Bone marrow (tissue), 2 donors: ENCODE data around the gene MPHOSPH8.
"Not testable (repeated sequence)": the region's sequence is repeated elsewhere in the genome, so short reads cannot be mapped to it uniquely, and the experiment has no call there.

Experiments used
- DNase-seq, 2 donors: peaks; one replicate each; lab custom pipeline; 2025; lab: John Stamatoyannopoulos, UW

MPHOSPH8 gene

DNA sequence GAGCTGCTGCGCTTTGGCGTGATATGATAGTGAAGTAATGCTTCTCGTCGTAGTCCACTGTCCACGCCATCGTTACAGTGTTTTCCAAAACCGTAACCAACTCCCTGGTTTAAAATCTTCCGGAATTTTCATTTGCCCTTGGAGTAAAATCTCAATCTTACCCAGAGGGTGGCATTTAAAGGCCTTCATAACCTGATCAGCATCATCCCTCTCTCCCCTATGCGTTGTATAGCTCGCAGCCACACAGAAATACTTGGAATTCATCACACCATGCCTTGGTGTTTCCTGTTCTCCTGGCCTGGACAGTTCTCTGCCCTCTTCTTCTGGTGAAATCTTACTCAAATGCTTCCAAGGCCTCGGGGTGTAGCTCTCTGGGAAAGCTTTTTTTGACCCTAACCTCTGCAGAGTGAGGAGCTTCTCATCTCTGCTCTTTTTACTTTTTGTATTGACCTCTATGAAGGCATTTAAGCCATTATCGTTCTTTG lies 839 bp downstream of the MPHOSPH8 start:
- no peak for DNase-seq

DNA sequence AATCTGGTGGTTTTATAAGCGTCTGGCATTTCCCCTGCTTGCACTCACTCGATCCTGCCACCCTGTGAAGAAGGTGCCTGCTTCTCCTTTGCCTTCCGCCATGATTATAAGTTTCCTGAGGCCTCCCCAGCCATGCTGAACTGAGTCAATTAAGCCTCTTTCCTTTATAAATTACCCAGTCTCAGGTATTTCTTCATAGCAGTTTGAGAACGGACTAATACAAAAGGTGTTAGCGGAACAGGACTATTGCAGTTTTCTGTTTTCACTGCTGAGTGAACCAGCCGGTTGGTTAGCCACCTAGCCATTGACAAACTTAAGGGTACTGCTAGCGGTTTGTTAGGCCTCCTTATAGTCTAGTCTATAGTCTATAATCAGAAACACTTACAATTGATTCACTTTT lies 2.5 kb downstream of the MPHOSPH8 start:
- DNase-seq, result not testable (repeated sequence)

DNA sequence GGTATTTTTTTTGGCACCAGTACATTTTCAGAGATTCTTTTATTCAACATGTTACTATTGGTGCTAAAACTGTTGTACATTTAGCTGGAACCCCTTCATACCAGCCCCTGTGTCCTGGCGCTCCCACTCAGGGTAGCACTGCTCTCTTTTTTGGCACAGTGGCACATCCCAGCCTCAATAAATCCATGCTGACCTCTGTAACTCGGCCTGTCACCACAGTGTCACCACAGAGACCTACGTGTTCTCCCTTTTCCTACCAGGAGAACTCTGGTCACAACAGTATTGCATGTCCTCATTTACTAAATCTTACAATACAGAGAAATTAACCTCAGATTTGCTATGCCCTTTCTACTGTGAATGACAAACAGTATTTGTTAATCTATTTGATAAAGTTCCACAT lies 10.2 kb downstream of the MPHOSPH8 start:
- no peak for DNase-seq

DNA sequence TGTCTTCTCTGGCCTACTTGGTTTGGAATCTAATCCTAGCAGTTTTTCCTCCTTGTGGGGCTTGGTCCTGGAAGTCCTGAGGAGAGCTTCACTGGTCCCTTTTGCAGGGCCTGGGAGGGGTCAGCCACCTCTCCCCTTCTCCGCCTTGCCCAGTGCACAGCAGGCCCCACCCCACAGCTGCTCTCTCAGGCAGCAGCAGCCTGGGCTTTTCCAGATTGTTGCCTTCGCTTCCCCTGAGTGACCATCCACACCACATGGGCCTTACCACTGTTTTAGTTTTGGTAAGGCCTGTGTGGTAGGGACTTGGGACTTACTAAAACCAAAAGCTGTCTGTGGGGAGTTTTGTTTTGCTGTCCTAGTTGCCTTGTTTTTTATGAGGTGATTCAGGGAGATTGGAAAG lies 11.5 kb downstream of the MPHOSPH8 start:
- DNase-seq, result no peak

DNA sequence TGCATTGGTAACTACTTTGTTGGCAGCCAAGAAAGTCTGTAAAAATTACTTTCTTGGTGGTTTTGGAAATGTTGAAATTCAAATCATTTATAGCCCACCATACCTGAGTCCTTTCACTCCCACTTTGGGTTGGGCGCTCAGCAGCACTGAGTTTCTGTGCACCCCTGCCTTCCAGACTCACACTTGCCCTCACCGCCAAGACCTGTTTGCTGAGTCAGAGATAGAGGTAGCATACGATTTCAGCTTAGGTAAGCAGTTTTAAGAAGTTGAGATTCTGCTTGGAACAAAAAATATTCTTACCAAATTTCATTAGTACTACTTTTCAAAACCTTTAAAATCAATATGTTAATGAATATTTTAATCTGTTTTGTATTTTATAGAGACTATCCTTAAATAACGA lies 12.6 kb downstream of the MPHOSPH8 start:
- no peak for DNase-seq

DNA sequence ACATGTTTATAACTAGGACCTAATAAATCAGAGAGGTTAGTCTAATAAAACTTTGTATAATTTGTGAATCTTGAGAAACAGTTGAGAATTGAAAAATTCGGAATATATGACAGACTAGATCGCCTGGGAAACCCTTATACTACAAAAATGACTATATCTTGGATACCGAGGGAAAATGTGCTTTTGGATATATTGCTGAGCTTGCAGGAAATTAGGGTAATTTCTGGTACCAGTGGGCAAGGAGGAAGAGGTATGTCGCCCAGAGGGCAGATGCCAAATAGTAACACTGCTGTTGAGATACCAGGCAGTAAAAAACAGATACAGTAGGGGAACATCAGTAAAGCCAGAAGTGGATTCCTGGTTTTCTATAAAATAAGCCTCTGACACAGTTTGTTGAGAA lies 17.3 kb downstream of the MPHOSPH8 start:
- no peak for DNase-seq

DNA sequence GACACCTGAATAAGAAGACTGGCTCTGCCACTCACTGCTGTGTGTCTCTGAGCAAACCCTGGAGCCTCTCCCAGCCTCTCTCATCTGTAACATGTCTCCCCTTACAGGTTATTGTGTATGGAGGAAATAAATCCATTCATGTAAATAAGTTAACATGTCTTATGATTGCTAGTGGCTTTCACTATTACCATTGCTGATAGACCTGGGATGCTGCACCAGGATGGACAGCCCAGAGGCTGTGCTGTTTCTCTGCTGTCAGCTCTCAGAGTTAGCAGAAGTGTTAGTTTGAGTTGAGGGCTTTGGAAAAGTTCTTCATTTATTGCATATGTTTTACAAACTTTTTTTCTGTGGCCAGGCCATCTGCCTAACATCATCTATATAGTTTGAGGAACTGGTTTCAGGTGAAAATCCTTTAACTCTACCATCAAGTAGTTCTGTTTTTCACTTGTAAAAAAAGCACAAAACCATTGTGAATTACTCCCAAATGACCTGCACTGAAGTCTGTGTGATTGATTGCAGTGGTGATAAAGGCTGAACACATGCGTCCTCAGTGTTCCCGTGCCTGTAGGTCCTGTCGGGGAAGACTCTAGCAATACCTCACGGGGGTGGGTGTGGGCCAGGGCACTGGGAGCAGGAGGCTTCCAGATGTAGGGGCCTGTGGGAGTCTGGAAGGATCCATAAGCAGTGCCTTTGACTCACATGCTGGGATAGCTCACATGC lies 24.6 kb downstream of the MPHOSPH8 start:
- DNase-seq, result no peak

DNA sequence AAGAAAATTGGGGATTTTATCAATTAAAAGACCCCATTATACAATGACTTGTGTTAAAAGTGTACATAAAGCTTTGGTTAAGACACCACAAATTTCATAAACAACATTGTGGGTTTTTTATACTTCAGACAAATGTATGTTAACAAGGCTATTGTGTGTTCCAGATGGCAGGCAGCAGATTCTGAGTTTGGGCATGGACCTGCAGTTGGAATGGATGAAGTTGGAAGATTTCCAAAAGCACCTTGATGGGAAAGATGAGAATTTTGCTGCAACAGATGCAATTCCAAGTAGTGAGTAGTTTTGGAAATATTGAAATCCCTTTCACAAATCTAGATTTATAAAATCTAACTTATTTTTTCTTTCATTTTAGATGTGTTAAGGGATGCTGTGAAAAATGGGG lies 25.4 kb downstream of the MPHOSPH8 start:
- no peak for DNase-seq

DNA sequence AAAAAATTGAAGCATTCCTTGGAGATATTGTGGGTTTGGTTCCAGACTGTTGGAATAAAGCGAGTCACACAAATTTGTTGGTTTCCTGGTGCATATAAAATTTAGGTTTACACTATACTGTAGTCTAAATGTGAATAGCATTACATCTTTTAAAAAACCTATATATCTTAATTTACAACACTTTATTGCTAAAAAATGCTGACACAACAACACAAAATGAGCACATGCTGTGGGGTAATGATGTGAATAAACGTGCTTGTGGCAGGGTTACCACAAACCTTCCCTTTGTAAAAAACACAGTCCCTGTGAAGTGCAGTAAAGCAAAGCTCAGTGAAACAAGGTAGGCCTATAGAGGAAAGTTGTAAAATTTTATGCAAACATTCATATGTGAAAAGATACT lies 27.7 kb downstream of the MPHOSPH8 start:
- DNase-seq, result no peak

DNA sequence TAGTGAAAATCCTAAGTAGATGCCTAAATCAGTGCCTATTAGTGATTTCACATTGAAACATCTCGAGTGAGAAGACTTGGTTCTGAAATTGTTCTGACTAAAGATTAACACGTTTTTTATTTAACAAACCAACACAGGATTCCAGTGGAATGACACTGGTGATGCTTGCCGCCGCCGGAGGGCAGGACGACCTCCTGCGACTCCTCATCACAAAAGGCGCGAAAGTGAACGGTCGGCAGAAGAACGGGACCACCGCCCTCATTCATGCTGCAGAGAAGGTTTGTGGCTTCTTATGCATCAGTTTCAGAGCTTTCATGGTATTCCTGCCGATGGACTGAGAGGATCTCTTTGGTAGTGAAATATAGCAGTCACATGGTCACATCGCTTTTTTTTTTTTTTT lies 28.1 kb downstream of the MPHOSPH8 start:
- DNase-seq, result no peak

DNA sequence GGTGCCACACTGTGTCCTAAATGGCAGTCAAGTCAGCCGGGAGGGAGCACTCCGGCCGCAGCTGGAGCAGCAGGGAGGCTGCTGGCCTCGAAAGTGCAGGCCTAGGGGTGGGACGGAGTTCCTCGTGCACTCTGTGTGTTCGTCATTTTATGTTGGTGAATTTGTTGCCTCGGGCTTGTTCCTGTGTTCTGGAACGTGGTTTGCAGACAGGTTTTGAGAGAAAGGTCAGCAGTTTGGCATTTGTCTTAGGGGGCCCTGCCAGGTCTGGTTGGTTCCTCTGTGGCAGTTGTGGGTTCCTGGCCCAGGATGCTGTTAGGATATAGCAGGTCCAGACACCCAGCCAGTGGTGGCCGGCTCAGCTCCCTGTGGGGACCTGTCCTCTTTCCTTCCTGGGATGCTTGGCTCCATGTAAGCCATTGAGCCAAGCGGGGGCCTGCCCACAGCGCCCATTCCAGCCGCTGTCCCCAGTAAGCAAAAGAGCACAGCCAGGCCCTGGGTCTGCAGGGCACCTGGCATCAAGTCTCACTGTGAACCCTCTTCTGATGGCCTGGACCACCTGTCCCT lies 30.0 kb downstream of the MPHOSPH8 start:
- no peak for DNase-seq

DNA sequence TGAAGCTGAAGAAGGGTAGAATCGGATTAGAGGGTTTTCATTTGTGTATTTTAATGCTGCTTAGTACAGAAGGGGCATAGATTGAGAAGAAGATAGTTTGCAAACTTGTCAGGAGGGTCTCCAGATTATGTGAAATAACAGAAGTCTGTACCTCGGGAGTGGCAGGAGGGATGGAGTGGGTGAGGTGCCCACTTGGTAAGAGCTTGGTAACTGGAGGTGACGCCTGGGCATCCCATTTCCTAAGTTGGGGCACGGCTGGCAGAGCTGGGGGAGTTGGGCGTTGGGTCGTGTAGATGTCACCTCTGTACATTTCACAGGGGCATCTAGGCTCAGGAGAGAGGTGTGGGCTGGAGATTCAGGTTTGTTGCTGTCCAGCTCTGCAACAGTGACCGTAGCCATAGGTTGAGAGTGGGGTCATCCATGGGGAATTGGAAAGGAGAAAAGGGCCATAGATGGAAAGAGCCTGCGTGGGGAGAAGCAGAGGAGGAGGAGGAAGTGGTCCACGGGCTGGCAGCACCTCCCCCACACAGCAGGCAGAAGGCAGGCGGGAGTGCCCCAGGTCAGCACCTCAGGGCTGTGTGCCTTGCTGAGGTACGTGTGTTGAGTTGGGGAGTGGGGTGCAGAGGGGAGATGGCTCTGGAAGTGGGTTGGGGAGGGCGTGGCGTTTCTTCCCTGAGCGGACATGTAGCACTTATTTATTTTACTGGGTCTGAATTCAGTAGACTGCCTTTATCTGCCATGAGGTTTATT lies 31.2 kb downstream of the MPHOSPH8 start:
- DNase-seq, result no peak

DNA sequence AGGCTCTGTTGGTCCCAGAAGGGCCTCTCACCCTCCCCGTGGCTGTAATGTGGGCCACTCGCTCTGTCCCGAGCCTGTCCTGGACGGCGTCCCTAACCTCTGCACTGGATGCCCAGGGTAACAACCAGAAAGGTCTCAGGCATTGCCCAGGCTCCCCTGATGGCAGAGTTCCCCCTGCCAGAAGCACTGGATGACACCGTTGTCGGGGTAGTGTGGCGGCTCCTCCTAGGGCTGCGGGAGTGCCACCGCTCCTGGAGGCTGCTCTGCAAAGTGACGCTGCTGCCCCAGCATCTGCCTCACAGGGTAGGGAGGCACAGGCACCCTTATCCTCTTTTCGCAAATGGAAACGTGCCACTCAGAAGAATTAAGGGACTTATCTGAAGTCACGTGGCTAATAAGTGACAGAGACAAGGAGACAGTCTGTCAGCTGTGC lies 32.0 kb downstream of the MPHOSPH8 start:
- no peak for DNase-seq

DNA sequence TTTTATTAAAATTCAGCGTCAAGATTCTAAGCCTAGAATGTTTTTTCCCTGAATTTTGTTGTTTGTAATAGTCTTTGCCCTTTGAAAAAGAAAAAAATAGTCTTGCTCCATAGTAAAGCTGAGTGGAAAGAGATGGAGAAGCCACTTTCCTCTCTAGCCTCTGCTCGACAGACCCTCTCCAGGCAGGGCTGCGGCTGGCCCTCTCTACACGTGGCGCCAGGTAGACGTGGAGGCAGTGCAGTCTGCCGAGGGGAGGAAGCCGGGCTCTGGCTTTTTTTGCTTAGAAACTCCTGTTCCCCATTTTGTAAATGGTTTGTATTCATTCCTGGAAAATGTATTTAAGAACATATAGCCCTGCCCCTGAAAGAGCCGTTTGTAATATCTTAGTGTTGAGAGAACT lies 35.3 kb downstream of the MPHOSPH8 start:
- DNase-seq, result no peak

DNA sequence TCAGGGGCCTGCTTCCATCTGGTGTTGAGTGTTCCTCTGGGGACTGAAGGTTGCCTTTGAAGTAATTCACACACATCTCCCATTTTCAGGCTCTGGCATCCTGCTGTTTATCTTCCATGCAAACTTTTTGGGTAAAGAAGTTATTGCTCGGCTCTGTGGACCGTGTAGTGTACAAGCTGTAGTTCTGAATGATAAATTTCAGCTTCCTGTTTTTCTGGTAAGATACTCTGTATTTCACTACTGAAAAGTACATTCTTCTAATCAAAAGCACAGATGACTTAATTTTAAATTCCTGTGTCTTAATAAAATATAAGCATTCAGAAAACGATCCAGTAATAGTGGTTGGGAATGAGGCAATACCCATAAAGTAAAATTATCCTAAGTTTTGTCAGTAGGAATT lies 36.7 kb downstream of the MPHOSPH8 start:
- DNase-seq, result no peak

DNA sequence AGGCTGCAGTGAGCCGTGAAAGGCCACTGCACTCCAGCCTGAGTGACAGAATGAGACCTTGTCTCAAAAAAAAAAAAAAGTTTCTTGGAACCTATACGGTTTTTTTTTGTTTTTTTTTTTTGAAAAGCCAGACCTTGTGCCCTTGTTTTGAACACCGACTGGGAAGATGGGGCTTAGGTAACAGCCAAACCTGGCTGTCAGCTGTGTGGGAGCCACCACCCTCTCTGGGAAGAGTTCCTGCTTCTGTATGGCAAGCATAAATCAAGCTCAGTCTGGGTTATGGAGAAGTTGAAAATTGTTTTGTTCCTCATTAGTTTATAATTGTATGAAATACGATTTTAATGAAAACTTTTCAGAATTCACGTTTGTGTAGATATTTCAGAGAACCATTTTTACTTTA lies 39.5 kb downstream of the MPHOSPH8 start:
- no peak for DNase-seq

DNA sequence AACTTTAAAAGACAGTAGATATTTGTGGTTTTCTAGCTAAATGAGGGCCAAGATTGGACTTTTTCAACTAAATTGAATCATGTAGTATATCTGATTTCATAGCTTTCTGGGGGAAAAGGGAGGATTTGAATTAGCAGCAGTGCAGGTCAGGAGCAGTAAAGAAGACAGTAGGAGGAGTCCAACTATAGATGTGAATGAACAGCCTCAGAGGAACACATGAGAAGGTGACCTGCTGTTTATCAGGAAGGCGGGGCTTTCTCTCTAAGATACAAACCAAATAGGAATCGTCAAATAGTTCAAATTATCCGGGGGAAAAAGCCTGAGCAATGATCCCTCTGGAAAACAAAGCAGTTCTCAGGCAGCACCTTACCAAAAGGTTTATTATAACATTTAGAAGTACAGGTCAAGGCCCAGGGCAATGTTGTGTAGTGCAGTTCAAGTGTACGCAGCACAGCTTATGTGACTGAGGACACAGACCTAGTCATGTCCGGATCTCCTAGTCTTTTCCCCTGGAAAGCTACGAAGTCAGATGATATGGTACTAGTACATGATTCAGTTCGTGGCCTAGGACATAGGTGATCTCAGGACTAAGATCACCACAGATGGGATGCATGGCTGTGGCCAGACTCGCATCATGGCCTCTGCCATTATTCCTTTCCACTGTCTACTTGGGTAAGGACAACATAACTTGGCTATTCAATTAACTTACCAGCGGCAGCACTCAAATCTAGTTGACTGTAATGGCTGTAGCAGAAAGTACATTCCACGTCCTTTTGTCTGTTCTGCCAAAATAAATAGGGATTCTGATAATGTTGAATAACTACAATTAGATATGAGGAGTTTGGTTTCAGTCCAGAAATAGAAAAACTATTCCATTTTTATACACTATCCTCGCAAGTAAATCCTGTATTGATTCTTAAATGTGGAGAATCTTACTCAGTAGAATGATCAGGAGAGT lies 40.3 kb downstream of the MPHOSPH8 start:
- no peak for DNase-seq

DNA sequence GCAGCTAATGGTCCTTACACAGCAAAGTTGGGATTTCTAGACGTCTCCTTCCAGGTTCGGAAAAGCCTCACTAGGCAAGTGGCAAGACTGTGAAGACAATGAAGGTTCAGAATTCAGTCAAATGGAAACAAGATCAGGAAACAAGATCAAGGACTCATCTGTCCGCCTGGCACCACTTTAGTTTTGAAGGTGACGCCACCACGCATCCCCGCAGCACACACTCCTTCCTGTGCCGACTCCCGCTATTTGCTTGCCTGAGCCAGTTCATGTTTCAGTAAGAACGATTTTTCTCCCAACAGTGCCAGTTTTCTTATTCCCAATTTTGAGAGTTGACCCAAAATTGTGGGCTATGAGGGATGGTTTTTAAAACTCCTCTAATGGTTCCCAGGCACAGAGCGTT lies 41.4 kb downstream of the MPHOSPH8 start:
- DNase-seq, result no peak

DNA sequence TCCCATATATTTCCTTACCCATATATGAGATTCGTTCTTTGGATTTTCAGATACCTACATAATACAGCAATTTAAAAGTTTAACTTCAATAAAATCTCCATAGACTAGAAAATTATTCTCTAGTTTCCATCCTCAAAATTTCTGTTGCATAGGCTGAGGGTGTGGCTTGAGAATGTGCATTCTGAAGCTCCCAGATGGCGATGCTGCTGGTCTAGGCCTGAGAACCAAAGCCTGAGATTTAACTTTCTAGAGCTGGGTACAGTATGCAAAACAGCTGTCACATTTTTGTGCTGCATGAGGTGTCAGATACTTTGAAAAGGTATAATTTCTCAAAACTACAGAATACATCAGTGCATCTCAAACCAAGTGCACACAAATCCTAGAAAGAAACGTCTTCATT lies 42.7 kb downstream of the MPHOSPH8 start:
- no peak for DNase-seq

DNA sequence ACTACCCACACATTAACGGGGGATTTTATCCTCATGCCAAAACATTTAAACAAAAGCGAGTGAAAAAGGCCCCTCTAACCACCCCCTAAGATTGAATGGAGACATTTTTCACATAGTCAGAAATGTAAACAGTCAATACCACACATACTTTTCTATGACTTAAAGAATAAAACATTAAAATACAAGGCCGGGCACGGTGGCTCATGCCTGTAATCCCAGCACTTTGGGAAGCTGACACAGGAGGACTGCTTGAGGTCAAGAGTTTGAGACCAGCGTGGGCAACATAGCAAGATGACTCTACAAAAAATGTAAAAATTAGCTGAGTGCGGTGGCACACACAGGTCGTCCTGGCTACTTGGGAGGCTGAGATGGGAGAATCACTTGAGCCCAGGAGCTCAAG lies 47.3 kb downstream of the MPHOSPH8 start:
- DNase-seq, result no peak

DNA sequence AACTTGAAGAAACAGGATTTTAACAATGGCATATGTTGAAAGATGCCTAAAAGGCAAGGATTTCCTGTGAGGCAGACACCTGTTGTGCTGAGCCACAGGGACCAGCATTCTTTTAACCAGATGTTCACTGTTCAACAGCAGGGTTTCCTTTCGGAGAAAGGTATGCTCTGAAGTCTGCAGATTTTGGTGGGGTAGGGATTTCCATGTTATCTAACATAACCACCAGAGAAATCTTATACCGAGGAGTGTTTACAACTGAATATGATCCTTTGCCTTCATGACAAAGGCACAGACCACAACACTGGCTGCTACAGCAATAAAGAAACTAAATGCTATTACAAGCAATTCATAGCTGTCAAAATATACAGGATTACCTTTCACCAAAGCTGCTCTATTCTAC lies 48.1 kb downstream of the MPHOSPH8 start:
- no peak for DNase-seq

DNA sequence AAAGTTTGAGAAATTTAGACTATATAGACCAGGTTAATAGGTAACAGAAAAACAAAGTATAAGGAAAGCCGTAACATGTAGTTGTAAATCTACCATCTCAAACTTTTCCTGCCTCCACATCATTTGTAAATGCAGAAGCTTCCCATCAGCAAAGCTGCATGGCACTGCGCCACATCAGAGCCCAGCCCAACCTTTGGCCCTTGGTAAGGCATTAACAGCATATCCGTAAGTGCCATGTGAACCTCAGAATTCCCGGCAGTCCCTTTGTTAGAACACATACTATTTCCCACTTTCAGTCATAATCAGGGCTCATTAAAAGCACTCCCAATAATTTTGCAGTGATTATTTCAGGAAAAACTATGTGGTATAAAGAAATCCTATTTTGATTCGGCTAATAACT lies 51.6 kb downstream of the MPHOSPH8 start:
- DNase-seq, result no peak
